ENCODE results near the gene OCA2. TPM values are rescaled to one million over a fixed set of nuclear protein-coding genes. Genes with fewer than 3 reads are reported as not detected.

Gene OCA2
- total and polyA plus RNA-seq, 2 of the 13 experiments (the other 11 are each of a cell fraction or from before 2014, with no cell fraction given): 0.02 to 0.05 TPM

DNA sequence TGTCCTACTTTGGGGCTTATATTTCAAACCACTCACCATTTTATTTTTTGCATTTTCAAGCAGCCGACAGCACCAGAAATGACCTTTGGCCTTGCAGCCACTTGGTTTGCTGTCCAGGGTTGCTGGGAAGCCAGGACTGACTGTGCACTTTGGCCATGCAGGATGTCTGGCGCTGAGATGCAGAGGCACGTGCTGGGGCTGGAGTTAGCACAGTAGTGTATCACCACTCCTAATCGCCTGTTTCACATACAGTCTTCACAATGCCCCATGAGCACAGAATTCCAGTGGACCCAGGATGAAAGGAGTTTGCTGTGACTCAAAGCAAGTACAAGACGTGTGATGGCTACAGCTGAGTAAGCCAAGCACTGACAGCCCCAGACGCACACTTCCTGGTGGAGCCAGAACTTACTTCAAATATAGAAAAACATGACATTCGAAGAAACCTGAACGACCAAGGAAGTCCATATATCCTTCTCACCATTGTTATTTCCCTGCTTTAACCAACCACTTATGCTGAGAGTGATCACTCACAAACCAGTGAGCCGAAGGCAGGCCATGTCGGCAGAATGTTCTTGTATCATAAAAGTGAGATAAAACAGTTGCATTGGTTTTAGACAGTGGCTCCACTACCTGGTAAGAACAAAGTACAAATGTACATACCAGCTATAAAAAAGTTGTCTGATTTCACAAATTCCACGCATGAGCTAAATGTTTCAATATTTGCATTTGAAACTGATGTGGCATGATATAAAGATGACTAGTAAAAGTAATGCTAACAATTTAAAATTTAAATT, 16.0 kb downstream of the OCA2 start (continued):
- TF ChIP-seq DMTF1 (CRISPR knock-in tag; IDR thresholded peaks at IDR 0.05): no peak
- TF ChIP-seq NFIB (CRISPR knock-in tag; IDR thresholded peaks at IDR 0.05; ENCODE audit: borderline replicate concordance): no peak
- TF ChIP-seq NKX3-1 (CRISPR knock-in tag; IDR thresholded peaks at IDR 0.05): no peak
- TF ChIP-seq ZBTB14 (CRISPR knock-in tag; IDR thresholded peaks at IDR 0.05): no peak
- no peak for TF ChIP-seq ZBTB42 (CRISPR knock-in tag; IDR thresholded peaks at IDR 0.05)
- no peak for TF ChIP-seq ZNF432 (CRISPR knock-in tag; IDR thresholded peaks at IDR 0.05; ENCODE audit: borderline replicate concordance)
- TF ChIP-seq XRCC5 (optimal IDR thresholded peaks at IDR 0.05; ENCODE audit: low read length): peak; percentile 20
- TF ChIP-seq FOXK2 (IDR thresholded peaks at IDR 0.05): no peak
- peak; percentile 48; the same call in 1 of the 2 replicates for TF ChIP-seq TBX2 (CRISPR knock-in tag; IDR thresholded peaks at IDR 0.05; ENCODE audit: borderline replicate concordance)
- TF ChIP-seq ZSCAN31 (CRISPR knock-in tag; IDR thresholded peaks at IDR 0.05; ENCODE audit: low read depth): no peak
- TF ChIP-seq, protein P1, sequence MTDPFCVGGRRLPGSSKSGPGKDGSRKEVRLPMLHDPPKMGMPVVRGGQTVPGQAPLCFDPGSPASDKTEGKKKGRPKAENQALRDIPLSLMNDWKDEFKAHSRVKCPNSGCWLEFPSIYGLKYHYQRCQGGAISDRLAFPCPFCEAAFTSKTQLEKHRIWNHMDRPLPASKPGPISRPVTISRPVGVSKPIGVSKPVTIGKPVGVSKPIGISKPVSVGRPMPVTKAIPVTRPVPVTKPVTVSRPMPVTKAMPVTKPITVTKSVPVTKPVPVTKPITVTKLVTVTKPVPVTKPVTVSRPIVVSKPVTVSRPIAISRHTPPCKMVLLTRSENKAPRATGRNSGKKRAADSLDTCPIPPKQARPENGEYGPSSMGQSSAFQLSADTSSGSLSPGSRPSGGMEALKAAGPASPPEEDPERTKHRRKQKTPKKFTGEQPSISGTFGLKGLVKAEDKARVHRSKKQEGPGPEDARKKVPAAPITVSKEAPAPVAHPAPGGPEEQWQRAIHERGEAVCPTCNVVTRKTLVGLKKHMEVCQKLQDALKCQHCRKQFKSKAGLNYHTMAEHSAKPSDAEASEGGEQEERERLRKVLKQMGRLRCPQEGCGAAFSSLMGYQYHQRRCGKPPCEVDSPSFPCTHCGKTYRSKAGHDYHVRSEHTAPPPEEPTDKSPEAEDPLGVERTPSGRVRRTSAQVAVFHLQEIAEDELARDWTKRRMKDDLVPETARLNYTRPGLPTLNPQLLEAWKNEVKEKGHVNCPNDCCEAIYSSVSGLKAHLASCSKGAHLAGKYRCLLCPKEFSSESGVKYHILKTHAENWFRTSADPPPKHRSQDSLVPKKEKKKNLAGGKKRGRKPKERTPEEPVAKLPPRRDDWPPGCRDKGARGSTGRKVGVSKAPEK (CRISPR knock-in tag; IDR thresholded peaks at IDR 0.05; ENCODE audit: borderline replicate concordance): no peak
- no peak for TF ChIP-seq GTF2F1 (IDR thresholded peaks at IDR 0.05; ENCODE audit: low read length)
- peak; percentile 62 for TF ChIP-seq ZNF781 (CRISPR knock-in tag; IDR thresholded peaks at IDR 0.05; ENCODE audit: borderline replicate concordance, not compliant biosample characterization)
- no peak for TF ChIP-seq ZMAT3 (CRISPR knock-in tag; conservative IDR thresholded peaks at IDR 0.05)
- TF ChIP-seq RNF2 (conservative IDR thresholded peaks at IDR 0.05; ENCODE audit: low read depth): 0 out of 2 replicates have a peak, but pooled peaks have one; percentile 52
- TF ChIP-seq BORCS8-MEF2B (CRISPR knock-in tag; IDR thresholded peaks at IDR 0.05): peak; percentile 63; the same call in 1 of the 2 replicates
- TF ChIP-seq KAT8 (CRISPR knock-in tag; IDR thresholded peaks at IDR 0.05): 0 out of 2 replicates have a peak, but pooled peaks have one; percentile 21
- TF ChIP-seq ZNF761 (CRISPR knock-in tag; conservative IDR thresholded peaks at IDR 0.05): no peak
- peak; percentile 65 for TF ChIP-seq ZNF143 (CRISPR knock-in tag; IDR thresholded peaks at IDR 0.05)
- TF ChIP-seq ZBTB33 (CRISPR knock-in tag; IDR thresholded peaks at IDR 0.05): no peak; the same call in 1 of the 2 replicates
- TF ChIP-seq ZNF430 (CRISPR knock-in tag; IDR thresholded peaks at IDR 0.05): no peak
- TF ChIP-seq NR2C2 (CRISPR knock-in tag; IDR thresholded peaks at IDR 0.05; ENCODE audit: borderline replicate concordance): peak; percentile 67

Measured in HepG2 (cell line).